Right lobe of liver (tissue), 6 donors: ENCODE measurements around the gene VPS13C. TPM values are rescaled to one million over a fixed set of nuclear protein-coding genes. Genes with fewer than 3 reads are reported as not detected.
"Not testable (repeated sequence)": the region's sequence is repeated elsewhere in the genome, so short reads cannot be mapped to it uniquely, and the experiment has no call there.

Source experiments
- ATAC-seq, 4 donors: fragments of 200-7000 bp; cut with Tn5 transposase; one replicate each; pipeline ENCODE4 v1.9.1; 2020; ENCODE audit warnings: mild to moderate bottlenecking in 4 of 4, moderate library complexity in 4 of 4
- DNase-seq, 3 donors: peaks; one replicate each; pipeline ENCODE4 v3.0.0-alpha.2; 2020
- H3K27ac ChIP-seq, 3 donors: fragments of 200-600 bp; one replicate each; pipeline ENCODE4 v1.8.0; 2022
- H3K27me3 ChIP-seq, 2 donors: fragments of 200-600 bp; one replicate each; pipeline ENCODE4 v1.8.0; 2022
- H3K36me3 ChIP-seq, 4 donors: fragments of 200-600 bp; sonication (generic) in 1 of 4; one replicate each; pipeline versions ENCODE4 v1.5.1 to v1.8.0; 2017 to 2022; ENCODE audit warnings: control low read depth in 1 of 4
- H3K4me1 ChIP-seq, 4 donors: fragments of 200-600 bp; sonication (generic) in 1 of 4; one replicate each; pipeline versions ENCODE4 v1.5.1 to v1.8.0; 2017 to 2022; ENCODE audit warnings: control low read depth in 1 of 4
- H3K4me3 ChIP-seq, 3 donors: fragments of 200-600 bp; one replicate each; pipeline ENCODE4 v1.8.0; 2022
- H3K9me3 ChIP-seq, 4 donors: fragments of 200-600 bp; sonication (generic) in 1 of 4; one replicate each; pipeline versions ENCODE4 v1.5.1 to v1.8.0; 2017 to 2022; ENCODE audit warnings: control low read depth in 1 of 4
- POLR2A ChIP-seq: fragments of 450-650 bp; IDR thresholded peaks from one replicate; pipeline ENCODE4 v1.6.1; 2017; ENCODE audit warnings: antibody characterized with exemption, mild to moderate bottlenecking
- WGBS: methylation state at CpG from one replicate; pipeline ENCODE4 v1.1.6; 2018; ENCODE audit warnings: low coverage, low lambda C conversion rate; ENCODE audit not compliant: insufficient coverage; ENCODE audit errors: missing lambda C conversion rate; 5-methylcytosine and 5-hydroxymethylcytosine counted together
- intact Hi-C, 2 donors: fragments of 100-400 bp; cut with DNase I; formaldehyde crosslinking; loops; one replicate each; pipeline versions ENCODE4 v1.11.2 to v1.14.1; 2022
- total RNA-seq, 6 experiments: library from RNA; depleted of rRNA in 2 of 6; stranded (reverse); fragments of >200 nt in 2 of 6; fragmentation: NEBNext Ultra II Directional in 3 of 6; extraction: Animal tissue kit (Norgen Biotek cat#: 25700) in 3 of 6; gene quantifications; one replicate each; pipeline versions ENCODE4 v1.1.0 to v1.2.4, GENCODE V29; 2016 to 2023
- TF ChIP-seq, protein P1 (sequence below), 4 donors: fragments of 200-600 bp in 3 of 4; fragments of 450-650 bp in 1 of 4; IDR thresholded peaks; one replicate each; pipeline versions ENCODE4 v1.5.1 to v1.8.0; 2016 to 2022; ENCODE audit warnings: antibody characterized with exemption in 4 of 4, mild to moderate bottlenecking in 2 of 4
- donor health status: DM: no; HTN: yes; CAD: no.
- donor health status: DM: no; HTN: no; CAD: no.
- donor health status: DM: no; HTN: no; CAD: no.
- donor health status: DM: no; HTN: yes; CAD: no.
- donor health status: DM: no; HTN: yes; CAD: no.

Gene VPS13C
- total RNA-seq, 6 experiments from 2014 or later = 17.5 to 34.6 (median 27.3) TPM

DNA sequence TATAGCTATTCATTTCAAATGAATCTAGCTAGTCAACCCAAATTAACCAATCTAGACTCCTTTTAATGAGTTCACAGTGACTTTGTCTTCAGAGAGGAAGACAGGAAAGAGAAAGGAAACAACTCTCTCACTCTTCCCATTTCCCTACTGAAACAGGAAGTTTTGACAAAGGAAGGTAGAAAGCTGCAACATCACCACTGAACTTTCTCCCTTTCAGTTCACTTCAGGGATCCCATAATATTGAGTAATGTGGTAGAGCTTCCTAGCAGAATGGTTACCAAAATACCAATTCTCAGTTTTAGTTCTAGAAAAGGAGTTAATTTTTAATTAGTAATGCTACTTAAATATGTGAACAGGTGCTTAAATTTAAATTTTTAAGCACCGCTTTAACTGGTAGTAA, 7.5 kb downstream of the VPS13C start:
- Histone ChIP-seq H3K9me3 (no peaks in the 10 kb centered on the region), H3K36me3 (no peaks in the 10 kb centered on the region), H3K4me3 (no peak overlapping the region), H3K27ac (no peak overlapping the region), H3K4me1 (peaks cover 0 to 24% (median 5%) of the 10 kb centered on the region in 4 donors), H3K27me3 (no peaks in the 10 kb centered on the region)
- no peak for TF ChIP-seq POLR2A
- TF ChIP-seq, protein P1, sequence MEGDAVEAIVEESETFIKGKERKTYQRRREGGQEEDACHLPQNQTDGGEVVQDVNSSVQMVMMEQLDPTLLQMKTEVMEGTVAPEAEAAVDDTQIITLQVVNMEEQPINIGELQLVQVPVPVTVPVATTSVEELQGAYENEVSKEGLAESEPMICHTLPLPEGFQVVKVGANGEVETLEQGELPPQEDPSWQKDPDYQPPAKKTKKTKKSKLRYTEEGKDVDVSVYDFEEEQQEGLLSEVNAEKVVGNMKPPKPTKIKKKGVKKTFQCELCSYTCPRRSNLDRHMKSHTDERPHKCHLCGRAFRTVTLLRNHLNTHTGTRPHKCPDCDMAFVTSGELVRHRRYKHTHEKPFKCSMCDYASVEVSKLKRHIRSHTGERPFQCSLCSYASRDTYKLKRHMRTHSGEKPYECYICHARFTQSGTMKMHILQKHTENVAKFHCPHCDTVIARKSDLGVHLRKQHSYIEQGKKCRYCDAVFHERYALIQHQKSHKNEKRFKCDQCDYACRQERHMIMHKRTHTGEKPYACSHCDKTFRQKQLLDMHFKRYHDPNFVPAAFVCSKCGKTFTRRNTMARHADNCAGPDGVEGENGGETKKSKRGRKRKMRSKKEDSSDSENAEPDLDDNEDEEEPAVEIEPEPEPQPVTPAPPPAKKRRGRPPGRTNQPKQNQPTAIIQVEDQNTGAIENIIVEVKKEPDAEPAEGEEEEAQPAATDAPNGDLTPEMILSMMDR (IDR thresholded peaks at IDR 0.05) = no peak
- ATAC-seq = peak; percentile 45 to 81 (median 60)
- 95% methylated on average over 1 of the region's 1 CpG for WGBS
- intact Hi-C loops = no loop called here
- DNase-seq = no peak

DNA sequence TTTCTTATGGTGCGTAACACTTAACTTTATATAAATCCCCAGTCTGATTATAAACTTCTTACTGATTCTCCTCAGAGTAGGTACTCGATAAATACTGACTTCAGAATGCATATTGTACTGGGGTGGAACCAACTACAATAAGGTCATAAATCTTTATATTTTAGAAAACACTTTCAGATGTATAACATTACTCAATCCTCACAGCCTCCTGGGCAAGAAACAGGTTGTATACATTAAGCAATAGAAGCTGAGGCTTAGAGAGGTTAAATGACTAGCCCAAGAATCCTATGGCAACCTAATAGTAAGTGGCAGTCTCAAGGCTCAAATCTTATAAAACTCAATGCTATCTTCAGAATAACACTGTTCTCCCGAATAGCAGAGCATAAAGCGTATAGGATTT, 9.1 kb downstream of the VPS13C start:
- TF ChIP-seq, protein P1 (IDR thresholded peaks at IDR 0.05) = no peak
- TF ChIP-seq POLR2A = no peak
- Histone ChIP-seq H3K4me1 (peaks cover 0 to 24% (median 5%) of the 10 kb centered on the region in 4 donors), H3K36me3 (no peaks in the 10 kb centered on the region), H3K4me3 (no peak overlapping the region), H3K9me3 (no peaks in the 10 kb centered on the region), H3K27ac (no peak overlapping the region), H3K27me3 (no peaks in the 10 kb centered on the region)
- intact Hi-C loops = no loop called here
- ATAC-seq = no peak
- WGBS = 100% methylated on average over 4 of the region's 4 CpGs
- DNase-seq = no peak

- intact Hi-C loops = no loop called here
Measured at GRCh38 chr15:62050115-62050514, 10.1 kb downstream of the VPS13C start.

GRCh38 chr15:62048254-62048653, 12.0 kb downstream of the VPS13C start:
- WGBS = 86% methylated on average over 2 of the region's 4 CpGs
- H3K36me3 ChIP-seq, H3K9me3 ChIP-seq, H3K27ac ChIP-seq, H3K4me3 ChIP-seq, intact Hi-C loops, H3K27me3 ChIP-seq, DNase-seq, ATAC-seq: not testable (repeated sequence)
- peaks cover 0 to 17% (median 4%) of the 10 kb centered on the region in 4 donors for H3K4me1 ChIP-seq

More at GRCh38 chr15:62050115-62050514, 10.1 kb downstream of the VPS13C start:
- DNase-seq (no peak), ATAC-seq (no peak)
- Histone ChIP-seq H3K27ac (no peak overlapping the region), H3K4me1 (peaks cover 0 to 24% (median 5%) of the 10 kb centered on the region in 4 donors), H3K36me3 (no peaks in the 10 kb centered on the region), H3K9me3 (no peaks in the 10 kb centered on the region), H3K4me3 (no peak overlapping the region), H3K27me3 (no peaks in the 10 kb centered on the region)
- WGBS = 73% methylated on average over 1 of the region's 1 CpG
- no peak for TF ChIP-seq POLR2A
- TF ChIP-seq, protein P1 (IDR thresholded peaks at IDR 0.05) = no peak

GRCh38 chr15:62047282-62047827, 12.9 kb downstream of the VPS13C start:
- DNase-seq (no peak), ATAC-seq (no peak)
- Histone ChIP-seq H3K36me3 (no peaks in the 10 kb centered on the region), H3K27me3 (no peaks in the 10 kb centered on the region), H3K4me3 (no peak overlapping the region), H3K9me3 (no peaks in the 10 kb centered on the region), H3K4me1 (peaks cover 0 to 8% (median 0%) of the 10 kb centered on the region in 4 donors), H3K27ac (no peak overlapping the region)
- no peak for TF ChIP-seq POLR2A
- TF ChIP-seq, protein P1 (IDR thresholded peaks at IDR 0.05) = no peak
- intact Hi-C loops = no loop called here
- 100% methylated on average over 1 of the region's 2 CpGs for WGBS
